ENCODE data around the gene PDSS2. TPM values are rescaled to one million over a fixed set of nuclear protein-coding genes. Genes with fewer than 3 reads are reported as not detected.

The PDSS2 gene
- total and polyA plus RNA-seq, 2 of the 4 experiments (the other 2 are of a cell fraction): 8.6 to 9.2 TPM

DNA sequence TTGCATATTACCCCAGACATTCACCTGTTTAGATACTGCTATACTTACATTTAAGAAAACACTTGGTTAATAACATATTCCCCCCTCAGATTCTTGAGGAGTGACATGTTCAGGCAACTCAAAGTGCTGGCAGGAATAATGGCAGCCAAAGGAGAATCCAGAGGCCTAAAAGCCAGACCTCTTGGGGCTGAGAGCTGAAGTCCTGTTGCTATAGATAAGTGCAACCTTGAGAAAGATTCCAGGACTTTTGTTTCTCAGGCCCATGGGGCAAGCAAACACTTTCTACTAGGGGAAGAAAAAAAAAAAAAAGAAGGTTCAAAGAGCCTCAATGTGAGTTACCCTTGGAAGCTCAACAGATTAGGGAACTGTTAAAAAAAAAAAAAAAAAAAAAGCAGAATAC lies 211.2 kb downstream of the PDSS2 start:
- no peak for ATAC-seq (ENCODE audit: low read depth)
- Histone ChIP-seq H4K20me1 (ENCODE audit: insufficient read depth, low read length) (no peaks in the 10 kb centered on the region), H2BK15ac (ENCODE audit: low read depth, low read length) (no peak overlapping the region), H3K36me3 (ENCODE audit: control insufficient read depth, insufficient read depth, low read length) (no peaks in the 10 kb centered on the region), H3K18ac (ENCODE audit: low read depth, low read length) (no peak overlapping the region), H3K4ac (ENCODE audit: low read depth, low read length) (no peak overlapping the region), H2BK120ac (ENCODE audit: low read depth, low read length) (no peak overlapping the region), H3K9me3 (ENCODE audit: control insufficient read depth, insufficient read depth, low read length) (no peaks in the 10 kb centered on the region), H3K23ac (ENCODE audit: low read depth, low read length) (no peak overlapping the region), H2AK5ac (ENCODE audit: low read depth, low read length) (no peak overlapping the region), H2AK9ac (replicated peaks; ENCODE audit: low read depth, low read length, poor library complexity) (no peak overlapping the region), H3K4me3 (ENCODE audit: insufficient read depth, low read depth, low read length) (no peak overlapping the region), H2BK20ac (ENCODE audit: low read depth, low read length) (no peak overlapping the region), H3K4me2 (ENCODE audit: low read depth, low read length) (no peak overlapping the region), H4K8ac (ENCODE audit: low read depth in 2 of 2, low read length in 2 of 2) (no peak overlapping the region), H3K56ac (ENCODE audit: extremely low read depth, insufficient read depth, low read length) (no peak overlapping the region), H3K27ac (ENCODE audit: insufficient read depth, low read length) (no peak overlapping the region), H3K27me3 (ENCODE audit: control insufficient read depth, insufficient read depth, low read length) (no peaks in the 10 kb centered on the region), H3K9ac (ENCODE audit: low read depth, low read length) (no peak overlapping the region), H3K4me1 (ENCODE audit: control insufficient read depth, insufficient read depth, low read length) (no peaks in the 10 kb centered on the region), H3K79me1 (ENCODE audit: low read depth in 1 of 2, low read length in 2 of 2) (no peaks in the 10 kb centered on the region), H2BK5ac (ENCODE audit: low read depth, low read length, poor library complexity, severe bottlenecking) (no peak overlapping the region), H4K91ac (ENCODE audit: insufficient read depth, low read depth, low read length) (no peak overlapping the region), H4K5ac (ENCODE audit: low read depth, low read length) (no peak overlapping the region), H2AFZ (replicated peaks; ENCODE audit: low read length, poor library complexity) (no peak overlapping the region), H3K9me1 (ENCODE audit: insufficient read depth, low read length) (no peaks in the 10 kb centered on the region), H3K14ac (replicated peaks; ENCODE audit: low read depth, low read length) (no peak overlapping the region)
- DNase-seq: no peak
- ChIA-PET POLR2A (ENCODE audit: unreplicated experiment) (no interaction called here), CTCF (no interaction called here)
- in situ Hi-C loops (cut with MboI; ENCODE audit: low sequenced_read_pairs) (no loop called here), dilution Hi-C loops (cut with HindIII; ENCODE audit: low sequenced_read_pairs, unreplicated experiment) (no loop called here), intact Hi-C loops (cut with micrococcal nuclease) (loop anchor here (5.0 kb wide), 1 partner anchor 209 kb away; the partner anchor contains the start of gene PDSS2)
- no TSS peak for BruUV-seq (replicated peaks)
- TF ChIP-seq RFX5 (IDR thresholded peaks at IDR 0.05; ENCODE audit: low read depth, low read length): no peak
- no peak for TF ChIP-seq NFE2L2 (IDR thresholded peaks at IDR 0.05; ENCODE audit: low read depth, low read length)
- TF ChIP-seq MAZ (IDR thresholded peaks at IDR 0.05; ENCODE audit: borderline replicate concordance, low read depth, low read length): no peak
- no peak for TF ChIP-seq FOS (IDR thresholded peaks at IDR 0.05; ENCODE audit: low read depth, low read length)
- TF ChIP-seq MXI1 (IDR thresholded peaks at IDR 0.05; ENCODE audit: borderline replicate concordance, low read depth, low read length): no peak
- TF ChIP-seq, protein P1, sequence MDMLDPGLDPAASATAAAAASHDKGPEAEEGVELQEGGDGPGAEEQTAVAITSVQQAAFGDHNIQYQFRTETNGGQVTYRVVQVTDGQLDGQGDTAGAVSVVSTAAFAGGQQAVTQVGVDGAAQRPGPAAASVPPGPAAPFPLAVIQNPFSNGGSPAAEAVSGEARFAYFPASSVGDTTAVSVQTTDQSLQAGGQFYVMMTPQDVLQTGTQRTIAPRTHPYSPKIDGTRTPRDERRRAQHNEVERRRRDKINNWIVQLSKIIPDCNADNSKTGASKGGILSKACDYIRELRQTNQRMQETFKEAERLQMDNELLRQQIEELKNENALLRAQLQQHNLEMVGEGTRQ (IDR thresholded peaks at IDR 0.05; ENCODE audit: low read depth, low read length): no peak
- no peak for TF ChIP-seq CHD1 (IDR thresholded peaks at IDR 0.05; ENCODE audit: low read depth, low read length)
- TF ChIP-seq CEBPB (IDR thresholded peaks at IDR 0.05; ENCODE audit: low read depth, low read length): no peak
- no peak for TF ChIP-seq SMC3 (IDR thresholded peaks at IDR 0.05; ENCODE audit: low read depth, low read length)
- no peak for TF ChIP-seq BHLHE40 (IDR thresholded peaks at IDR 0.05; ENCODE audit: low read depth, low read length)
- no peak for TF ChIP-seq POLR2A (IDR thresholded peaks at IDR 0.05; ENCODE audit: low read depth, low read length)
- TF ChIP-seq RAD21 (IDR thresholded peaks at IDR 0.05; ENCODE audit: low read length): no peak
- TF ChIP-seq, protein P2, sequence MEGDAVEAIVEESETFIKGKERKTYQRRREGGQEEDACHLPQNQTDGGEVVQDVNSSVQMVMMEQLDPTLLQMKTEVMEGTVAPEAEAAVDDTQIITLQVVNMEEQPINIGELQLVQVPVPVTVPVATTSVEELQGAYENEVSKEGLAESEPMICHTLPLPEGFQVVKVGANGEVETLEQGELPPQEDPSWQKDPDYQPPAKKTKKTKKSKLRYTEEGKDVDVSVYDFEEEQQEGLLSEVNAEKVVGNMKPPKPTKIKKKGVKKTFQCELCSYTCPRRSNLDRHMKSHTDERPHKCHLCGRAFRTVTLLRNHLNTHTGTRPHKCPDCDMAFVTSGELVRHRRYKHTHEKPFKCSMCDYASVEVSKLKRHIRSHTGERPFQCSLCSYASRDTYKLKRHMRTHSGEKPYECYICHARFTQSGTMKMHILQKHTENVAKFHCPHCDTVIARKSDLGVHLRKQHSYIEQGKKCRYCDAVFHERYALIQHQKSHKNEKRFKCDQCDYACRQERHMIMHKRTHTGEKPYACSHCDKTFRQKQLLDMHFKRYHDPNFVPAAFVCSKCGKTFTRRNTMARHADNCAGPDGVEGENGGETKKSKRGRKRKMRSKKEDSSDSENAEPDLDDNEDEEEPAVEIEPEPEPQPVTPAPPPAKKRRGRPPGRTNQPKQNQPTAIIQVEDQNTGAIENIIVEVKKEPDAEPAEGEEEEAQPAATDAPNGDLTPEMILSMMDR (conservative IDR thresholded peaks at IDR 0.05; ENCODE audit: low read depth, low read length): no peak
- TF ChIP-seq MAFK (IDR thresholded peaks at IDR 0.05; ENCODE audit: low read depth, low read length): no peak
- TF ChIP-seq RCOR1 (IDR thresholded peaks at IDR 0.05; ENCODE audit: insufficient replicate concordance, low read length): no peak
- TF ChIP-seq, protein P3, sequence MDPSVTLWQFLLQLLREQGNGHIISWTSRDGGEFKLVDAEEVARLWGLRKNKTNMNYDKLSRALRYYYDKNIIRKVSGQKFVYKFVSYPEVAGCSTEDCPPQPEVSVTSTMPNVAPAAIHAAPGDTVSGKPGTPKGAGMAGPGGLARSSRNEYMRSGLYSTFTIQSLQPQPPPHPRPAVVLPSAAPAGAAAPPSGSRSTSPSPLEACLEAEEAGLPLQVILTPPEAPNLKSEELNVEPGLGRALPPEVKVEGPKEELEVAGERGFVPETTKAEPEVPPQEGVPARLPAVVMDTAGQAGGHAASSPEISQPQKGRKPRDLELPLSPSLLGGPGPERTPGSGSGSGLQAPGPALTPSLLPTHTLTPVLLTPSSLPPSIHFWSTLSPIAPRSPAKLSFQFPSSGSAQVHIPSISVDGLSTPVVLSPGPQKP (IDR thresholded peaks at IDR 0.05; ENCODE audit: borderline replicate concordance, low read depth, low read length): no peak

Measured in IMR-90 (cell line).